ES-I3 (cell line): ENCODE data around the gene SLC34A1.
"Not testable (repeated sequence)": the region's sequence is repeated elsewhere in the genome, so short reads cannot be mapped to it uniquely, and the experiment has no call there.

Source experiments
- H3K36me3 ChIP-seq: 2 replicates; pipeline ENCODE4 v1.6.1; 2013; ENCODE audit warnings: mild to moderate bottlenecking, low read length, control low read depth, moderate library complexity; ENCODE audit not compliant: insufficient read depth
- H3K4me1 ChIP-seq: 2 replicates; pipeline ENCODE4 v1.6.1; 2013; ENCODE audit warnings: mild to moderate bottlenecking, control low read depth, low read length; ENCODE audit not compliant: insufficient read depth
- H3K9ac ChIP-seq: 2 replicates; pipeline ENCODE4 v1.6.1; 2013; ENCODE audit warnings: low read depth, mild to moderate bottlenecking, low read length, moderate library complexity
- H3K9me3 ChIP-seq: 2 replicates; pipeline ENCODE4 v1.6.1; 2013; ENCODE audit warnings: mild to moderate bottlenecking, low read length, moderate library complexity; ENCODE audit not compliant: control insufficient read depth, insufficient read depth

SLC34A1 gene

GRCh38 chr5:177412603-177413233 is 28.5 kb downstream of the SLC34A1 start:
- Histone ChIP-seq H3K4me1 (no peaks in the 10 kb centered on the region), H3K9ac (no peak overlapping the region), H3K36me3 (no peaks in the 10 kb centered on the region), H3K9me3 (no peaks in the 10 kb centered on the region)

GRCh38 chr5:177414481-177414880 is 30.2 kb downstream of the SLC34A1 start:
- Histone ChIP-seq H3K9me3 (no peaks in the 10 kb centered on the region), H3K4me1 (no peaks in the 10 kb centered on the region), H3K9ac (no peak overlapping the region), H3K36me3 (no peaks in the 10 kb centered on the region)

- H3K36me3 ChIP-seq, H3K9me3 ChIP-seq, H3K9ac ChIP-seq, H3K4me1 ChIP-seq: not testable (repeated sequence)
These were observed 32.8 kb downstream of the SLC34A1 start for GRCh38 chr5:177417081-177417480.

GRCh38 chr5:177419046-177419445 is 34.8 kb downstream of the SLC34A1 start:
- Histone ChIP-seq H3K4me1 (0 out of 2 replicates have a peak, but pooled peaks cover 3% of the 10 kb centered on the region), H3K36me3 (no peaks in the 10 kb centered on the region), H3K9me3 (no peaks in the 10 kb centered on the region), H3K9ac (no peak overlapping the region)

GRCh38 chr5:177420472-177420871 is 36.2 kb downstream of the SLC34A1 start:
- not testable (repeated sequence) for H3K9me3 ChIP-seq, H3K36me3 ChIP-seq, H3K4me1 ChIP-seq, H3K9ac ChIP-seq

- Histone ChIP-seq H3K36me3 (no peaks in the 10 kb centered on the region), H3K9ac (no peak overlapping the region), H3K9me3 (no peaks in the 10 kb centered on the region), H3K4me1 (0 out of 2 replicates have a peak, but pooled peaks cover 3% of the 10 kb centered on the region)
These were observed 37.0 kb downstream of the SLC34A1 start for GRCh38 chr5:177421062-177421798.

GRCh38 chr5:177423671-177424070 is 39.4 kb downstream of the SLC34A1 start:
- Histone ChIP-seq H3K9ac (no peak overlapping the region), H3K36me3 (no peaks in the 10 kb centered on the region), H3K9me3 (no peaks in the 10 kb centered on the region), H3K4me1 (peaks cover 11% of the 10 kb centered on the region)

GRCh38 chr5:177425196-177425800 is 41.1 kb downstream of the SLC34A1 start:
- Histone ChIP-seq H3K9ac (peak overlapping the region; percentile 77; the same call in 1 of the 2 replicates), H3K9me3 (no peaks in the 10 kb centered on the region), H3K4me1 (peaks cover 13% of the 10 kb centered on the region)

GRCh38 chr5:177425801-177426565 is 41.7 kb downstream of the SLC34A1 start:
- peak overlapping the region; percentile 77 for H3K9ac ChIP-seq
- H3K4me1 ChIP-seq, result peaks cover 12% of the 10 kb centered on the region
- no peaks in the 10 kb centered on the region for H3K36me3 ChIP-seq

More at GRCh38 chr5:177425196-177425800, 41.1 kb downstream of the SLC34A1 start:
- no peaks in the 10 kb centered on the region for H3K36me3 ChIP-seq

GRCh38 chr5:177426566-177427210 is 42.5 kb downstream of the SLC34A1 start, which contains the start of gene GRK6:
GRK6 (plus strand) TSS chr5:177426676; CDS start chr5:177426846, 170 bp downstream.
- no peaks in the 10 kb centered on the region for H3K36me3 ChIP-seq
- peaks cover 10% of the 10 kb centered on the region for H3K4me1 ChIP-seq
- no peaks in the 10 kb centered on the region for H3K9me3 ChIP-seq
- H3K9ac ChIP-seq, result peak within 1 kb of the TSS; percentile 80

More at GRCh38 chr5:177425801-177426565, 41.7 kb downstream of the SLC34A1 start:
- H3K9me3 ChIP-seq, result no peaks in the 10 kb centered on the region

- peaks cover 10% of the 10 kb centered on the region for H3K4me1 ChIP-seq
- peak overlapping the region; percentile 80 for H3K9ac ChIP-seq
- H3K36me3 ChIP-seq, result no peaks in the 10 kb centered on the region; the same call in 1 of the 2 replicates
These were observed 43.1 kb downstream of the SLC34A1 start for GRCh38 chr5:177427211-177427822.

GRCh38 chr5:177427919-177428573 is 43.8 kb downstream of the SLC34A1 start:
- Histone ChIP-seq H3K9me3 (no peaks in the 10 kb centered on the region), H3K9ac (0 out of 2 replicates have a peak overlapping the region, but pooled peaks have one; percentile 80), H3K36me3 (no peaks in the 10 kb centered on the region; the same call in 1 of the 2 replicates), H3K4me1 (peaks cover 10% of the 10 kb centered on the region)

More at GRCh38 chr5:177427211-177427822, 43.1 kb downstream of the SLC34A1 start:
- no peaks in the 10 kb centered on the region for H3K9me3 ChIP-seq
